Prostate gland (tissue), 2 donors: ENCODE measurements around the gene ZNF587. TPM values are rescaled to one million over a fixed set of nuclear protein-coding genes. Genes with fewer than 3 reads are reported as not detected.

Source experiments
- DNase-seq: peaks from one replicate; pipeline ENCODE4 v3.0.0-alpha.2; 2019; ENCODE audit warnings: low spot score
- H3K27ac ChIP-seq, 2 donors: fragments of 200-600 bp; sonication (generic); 2 replicates each; pipeline ENCODE4 v1.5.1; 2017 to 2019
- H3K27me3 ChIP-seq: fragments of 200-600 bp; sonication (generic); replicated peaks from 2 replicates; pipeline ENCODE4 v1.5.1; 2019; ENCODE audit not compliant: insufficient read depth
- H3K36me3 ChIP-seq, 2 donors: fragments of 200-600 bp; sonication (generic); 1 replicate in 1 of 2; 2 replicates in 1 of 2; pipeline versions ENCODE4 v1.5.1 to v1.8.1; 2017 to 2019
- H3K4me1 ChIP-seq: fragments of 200-600 bp; sonication (generic); replicated peaks from 2 replicates; pipeline ENCODE4 v1.5.1; 2019
- H3K4me3 ChIP-seq, 2 donors: fragments of 200-600 bp; sonication (generic); 2 replicates each; pipeline ENCODE4 v1.5.1; 2017 to 2019
- H3K9me3 ChIP-seq: fragments of 200-600 bp; sonication (generic); 2 replicates; pipeline ENCODE4 v1.5.1; 2017
- POLR2A ChIP-seq: fragments of 450-650 bp; IDR thresholded peaks from one replicate; pipeline ENCODE4 v1.6.1; 2016; ENCODE audit warnings: antibody characterized with exemption, mild to moderate bottlenecking
- POLR2AphosphoS5 ChIP-seq: sonication (generic); formaldehyde crosslinking; IDR thresholded peaks from one replicate; pipeline ENCODE4 v1.6.1; 2017; ENCODE audit warnings: antibody characterized with exemption
- WGBS: methylation state at CpG from one replicate; pipeline ENCODE4 v1.1.5; 2018; 5-methylcytosine and 5-hydroxymethylcytosine counted together
- intact Hi-C: fragments of 100-400 bp; cut with DNase I; formaldehyde crosslinking; loops from one replicate; pipeline ENCODE4 v1.14.2; 2022
- total RNA-seq, 2 donors: library from RNA; depleted of rRNA; stranded (reverse); fragments of >200 nt; gene quantifications; one replicate each; pipeline ENCODE4 v1.1.0, GENCODE V29; 2016
- TF ChIP-seq, protein P1 (sequence below), 4 experiments: fragments of 200-600 bp in 2 of 4; fragments of 450-650 bp in 2 of 4; sonication (generic) in 2 of 4; IDR thresholded peaks; 1 replicate in 3 of 4; 2 replicates in 1 of 4; pipeline ENCODE4 v1.5.1; 2016 to 2019; ENCODE audit warnings: antibody characterized with exemption in 4 of 4, mild to moderate bottlenecking in 2 of 4, moderate library complexity in 2 of 4

The ZNF587 gene
- total RNA-seq, 2 donors from 2014 or later, result 32.1 to 49.7 TPM

DNA sequence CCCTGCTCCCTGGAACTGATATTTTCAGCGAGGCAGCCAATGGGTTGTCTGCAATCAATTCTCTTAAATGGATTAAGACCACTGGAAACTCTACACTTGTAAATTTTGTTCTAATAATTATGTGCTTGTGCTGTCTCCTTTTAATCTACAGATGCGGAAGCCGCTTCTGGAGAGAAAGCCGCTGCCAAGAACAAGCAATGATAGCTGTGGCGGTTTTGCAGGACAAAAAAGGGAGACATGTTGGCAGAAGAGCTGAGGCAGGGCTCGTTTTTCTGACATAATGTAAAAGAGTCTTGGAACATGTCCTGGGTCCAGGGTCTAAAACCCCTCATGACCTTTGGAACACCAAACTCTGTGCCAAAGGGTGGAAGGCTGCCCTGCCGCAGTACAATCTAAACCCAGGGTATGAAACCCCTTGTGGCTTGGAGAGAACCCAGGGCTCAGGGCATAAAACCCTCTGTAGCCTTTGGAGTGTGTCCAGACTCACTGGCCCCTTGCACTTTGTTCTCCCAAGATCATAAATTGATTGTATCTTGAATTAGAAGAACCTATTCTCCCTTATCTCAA lies 54.0 kb downstream of the ZNF587 start:
- no peak for DNase-seq
- TF ChIP-seq, protein P1, sequence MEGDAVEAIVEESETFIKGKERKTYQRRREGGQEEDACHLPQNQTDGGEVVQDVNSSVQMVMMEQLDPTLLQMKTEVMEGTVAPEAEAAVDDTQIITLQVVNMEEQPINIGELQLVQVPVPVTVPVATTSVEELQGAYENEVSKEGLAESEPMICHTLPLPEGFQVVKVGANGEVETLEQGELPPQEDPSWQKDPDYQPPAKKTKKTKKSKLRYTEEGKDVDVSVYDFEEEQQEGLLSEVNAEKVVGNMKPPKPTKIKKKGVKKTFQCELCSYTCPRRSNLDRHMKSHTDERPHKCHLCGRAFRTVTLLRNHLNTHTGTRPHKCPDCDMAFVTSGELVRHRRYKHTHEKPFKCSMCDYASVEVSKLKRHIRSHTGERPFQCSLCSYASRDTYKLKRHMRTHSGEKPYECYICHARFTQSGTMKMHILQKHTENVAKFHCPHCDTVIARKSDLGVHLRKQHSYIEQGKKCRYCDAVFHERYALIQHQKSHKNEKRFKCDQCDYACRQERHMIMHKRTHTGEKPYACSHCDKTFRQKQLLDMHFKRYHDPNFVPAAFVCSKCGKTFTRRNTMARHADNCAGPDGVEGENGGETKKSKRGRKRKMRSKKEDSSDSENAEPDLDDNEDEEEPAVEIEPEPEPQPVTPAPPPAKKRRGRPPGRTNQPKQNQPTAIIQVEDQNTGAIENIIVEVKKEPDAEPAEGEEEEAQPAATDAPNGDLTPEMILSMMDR (IDR thresholded peaks at IDR 0.05), result no peak
- TF ChIP-seq POLR2A, result no peak
- no peak for TF ChIP-seq POLR2AphosphoS5
- WGBS, result 67% methylated on average over 7 of the region's 7 CpGs
- H3K27ac ChIP-seq, result no peak overlapping the region
- no peaks in the 10 kb centered on the region for H3K27me3 ChIP-seq
- intact Hi-C loops, result no loop called here
- H3K4me1 ChIP-seq, result no peaks in the 10 kb centered on the region
- no peaks in the 10 kb centered on the region for H3K36me3 ChIP-seq
- no peaks in the 10 kb centered on the region for H3K9me3 ChIP-seq
- no peak overlapping the region for H3K4me3 ChIP-seq

DNA sequence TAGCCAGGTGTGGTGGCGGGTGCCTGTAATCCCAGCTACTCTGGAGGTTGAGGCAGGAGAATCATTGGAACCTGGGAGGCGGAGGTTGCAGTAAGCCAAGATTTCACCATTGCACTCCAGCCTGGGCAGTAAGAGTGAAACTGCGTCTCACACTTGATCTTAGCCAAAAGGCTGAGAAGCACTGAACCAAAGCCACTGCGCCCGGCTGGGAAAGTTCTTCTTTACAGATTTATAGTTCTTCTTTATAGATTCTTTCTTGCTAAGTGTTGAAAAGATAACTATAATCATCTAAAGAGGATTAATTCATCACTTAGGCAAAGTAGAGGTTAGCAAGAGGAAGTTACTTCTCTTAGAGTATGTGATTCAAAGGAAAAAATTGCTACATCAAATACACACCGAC lies 55.6 kb downstream of the ZNF587 start:
- DNase-seq, result no peak
- Histone ChIP-seq H3K4me3 (no peak overlapping the region), H3K36me3 (peaks cover 2 to 4% of the 10 kb centered on the region in 2 donors)

DNA sequence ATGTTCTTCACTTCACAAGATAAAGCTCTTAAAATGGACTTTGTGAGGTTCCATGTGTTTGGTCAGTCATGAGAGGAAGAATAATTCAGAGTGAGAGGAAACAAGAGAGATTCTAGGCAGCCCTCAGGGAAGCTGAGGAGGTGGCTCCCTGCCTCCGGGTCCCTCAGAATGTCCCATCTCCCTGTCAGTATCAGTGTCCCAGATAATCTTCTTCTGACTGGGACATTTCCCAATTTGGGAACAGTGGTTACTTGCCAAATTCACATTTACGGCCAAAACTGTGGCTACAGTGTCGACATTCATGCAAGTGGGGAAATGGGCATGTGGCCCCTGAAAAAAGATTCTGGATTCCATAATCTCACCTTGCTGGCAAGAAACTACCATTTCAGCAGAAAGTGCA lies 57.7 kb downstream of the ZNF587 start:
- Histone ChIP-seq H3K4me1 (no peaks in the 10 kb centered on the region), H3K27ac (no peak overlapping the region), H3K4me3 (no peak overlapping the region), H3K9me3 (no peaks in the 10 kb centered on the region), H3K27me3 (no peaks in the 10 kb centered on the region), H3K36me3 (peaks cover 6 to 7% of the 10 kb centered on the region in 2 donors)
- intact Hi-C loops, result no loop called here
- no peak for DNase-seq
- TF ChIP-seq POLR2A (no peak), POLR2AphosphoS5 (no peak)
- TF ChIP-seq, protein P1 (IDR thresholded peaks at IDR 0.05), result no peak
- 85% methylated on average over 3 of the region's 3 CpGs for WGBS

More for the DNA sequence above, 55.6 kb downstream of the ZNF587 start:
- Histone ChIP-seq H3K27me3 (no peaks in the 10 kb centered on the region), H3K27ac (no peak overlapping the region), H3K4me1 (no peaks in the 10 kb centered on the region), H3K9me3 (no peaks in the 10 kb centered on the region)
- intact Hi-C loops, result no loop called here
- WGBS, result 86% methylated on average over 6 of the region's 6 CpGs
- TF ChIP-seq POLR2A (no peak), POLR2AphosphoS5 (no peak)
- TF ChIP-seq, protein P1 (IDR thresholded peaks at IDR 0.05), result no peak

DNA sequence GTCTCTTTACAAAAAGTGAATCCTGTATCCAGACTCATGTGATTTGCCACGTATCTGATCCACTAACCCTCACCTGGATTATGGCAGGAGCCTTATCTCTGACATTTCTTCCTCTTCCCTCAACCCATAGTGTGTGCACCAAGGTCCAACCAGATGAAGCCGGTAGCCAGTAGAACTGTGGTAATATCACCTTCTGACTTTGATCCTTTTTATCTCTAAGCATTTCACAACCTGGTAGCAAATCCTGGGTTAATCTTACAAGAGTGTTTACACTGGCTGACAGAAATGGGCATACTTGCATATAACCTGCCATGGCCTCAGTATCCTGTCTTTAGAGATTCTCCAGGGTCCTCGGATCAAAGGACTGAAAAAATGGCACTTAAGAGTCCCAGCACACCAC lies 64.9 kb downstream of the ZNF587 start:
- H3K36me3 ChIP-seq, result peaks cover 6 to 7% of the 10 kb centered on the region in 2 donors
- H3K27me3 ChIP-seq, result no peaks in the 10 kb centered on the region
- no peak for TF ChIP-seq POLR2AphosphoS5
- TF ChIP-seq, protein P1 (IDR thresholded peaks at IDR 0.05), result no peak
- TF ChIP-seq POLR2A, result no peak
- no peak for DNase-seq
- WGBS, result 86% methylated on average over 3 of the region's 3 CpGs
- H3K4me3 ChIP-seq, result no peak overlapping the region
- H3K9me3 ChIP-seq, result no peaks in the 10 kb centered on the region
- H3K27ac ChIP-seq, result no peak overlapping the region
- H3K4me1 ChIP-seq, result no peaks in the 10 kb centered on the region
- intact Hi-C loops, result no loop called here

Other genes starting within 250 kb of the ZNF587 start
- 1 to 10 TPM; 1.5 to 7.4 TPM for gene ZNF530, start 250.0 kb upstream of the ZNF587 start, total RNA-seq
- 10 to 100 TPM; 18.3 to 25.8 TPM for gene ZNF134, start 235.6 kb upstream of the ZNF587 start, total RNA-seq
- gene ZNF211, start 216.7 kb upstream of the ZNF587 start, total RNA-seq, result 10 to 100 TPM in 1 of 2 donors, 1 to 10 TPM in 1; 8.9 to 23.3 TPM
- gene ZSCAN4, start 180.9 kb upstream of the ZNF587 start, total RNA-seq, result not detected
- 10 to 100 TPM in 1 of 2 donors, 1 to 10 TPM in 1; 7.5 to 14.3 TPM for gene ZNF551, start 167.9 kb upstream of the ZNF587 start, total RNA-seq
- 1 to 10 TPM; 2.7 to 5.6 TPM for gene ZNF154, start 140.7 kb upstream of the ZNF587 start, total RNA-seq
- gene ZNF671, start 122.2 kb upstream of the ZNF587 start, total RNA-seq, result 1 to 10 TPM; 8.5 to 8.9 TPM
- 10 to 100 TPM; 20.1 to 22.5 TPM for gene ZNF776, start 103.0 kb upstream of the ZNF587 start, total RNA-seq
- 10 to 100 TPM; 15.4 to 34.8 TPM for gene ZNF586, start 80.2 kb upstream of the ZNF587 start, total RNA-seq
- gene ZNF552, start 34.9 kb upstream of the ZNF587 start, total RNA-seq, result 10 to 100 TPM; 22.0 to 54.9 TPM
- gene ZNF587B, start 19.6 kb upstream of the ZNF587 start, total RNA-seq, result 10 to 100 TPM; 21.1 to 23.5 TPM
- 10 to 100 TPM; 12.2 to 31.0 TPM for gene ZNF814, start 39.2 kb downstream of the ZNF587 start, total RNA-seq
- gene ZNF417, start 66.7 kb downstream of the ZNF587 start, total RNA-seq, result 10 to 100 TPM; 16.5 to 17.0 TPM
- 1 to 10 TPM; 3.6 to 9.0 TPM for gene ZNF418, start 85.5 kb downstream of the ZNF587 start, total RNA-seq
- 1 to 10 TPM; 7.2 to 8.1 TPM for gene ZNF256, start 97.8 kb downstream of the ZNF587 start, total RNA-seq
- under 1 TPM in 1 of 2 donors, not detected in 1; 0.87 TPM for gene C19orf18, start 124.7 kb downstream of the ZNF587 start, total RNA-seq
- gene ZNF606, start 153.0 kb downstream of the ZNF587 start, total RNA-seq, result 10 to 100 TPM; 44.7 to 51.3 TPM
- gene ZSCAN1, start 184.2 kb downstream of the ZNF587 start, total RNA-seq, result 1 to 10 TPM; 2.2 to 5.2 TPM
- gene ZNF135, start 209.4 kb downstream of the ZNF587 start, total RNA-seq, result 10 to 100 TPM; 13.4 to 19.3 TPM
- gene ZSCAN18, start 248.4 kb downstream of the ZNF587 start, total RNA-seq, result 100 to 1,000 TPM; 108 to 146 TPM